A549 treated with AZD9567 at 1 μM for 4 hours (cell line): Measurements from ENCODE around the gene OR7D2. TPM values are rescaled to one million over a fixed set of nuclear protein-coding genes. Genes with fewer than 3 reads are reported as not detected.

Experiments
- total RNA-seq: library from RNA; stranded (reverse); fragments of 200-300 nt; extraction: Qiagen RNA extraction; gene quantifications from 5 replicates; pipeline ENCODE4 v1.2.3, GENCODE V29; 2022; ENCODE audit not compliant: insufficient read depth

OR7D2 gene
- total RNA-seq: not detected in 5 replicates

GRCh38 chr19:9178901-9179300, at the start of gene OR7D2:
OR7D2 (plus strand) TSS chr19:9178979; CDS start chr19:9185782, 6,803 bp downstream.

GRCh38 chr19:9140159-9140874, 38.5 kb upstream of the OR7D2 start, which contains the start of gene ZNF317:
ZNF317 (plus strand) TSS chr19:9140397; CDS start chr19:9156017, 15,620 bp downstream.

DNA sequence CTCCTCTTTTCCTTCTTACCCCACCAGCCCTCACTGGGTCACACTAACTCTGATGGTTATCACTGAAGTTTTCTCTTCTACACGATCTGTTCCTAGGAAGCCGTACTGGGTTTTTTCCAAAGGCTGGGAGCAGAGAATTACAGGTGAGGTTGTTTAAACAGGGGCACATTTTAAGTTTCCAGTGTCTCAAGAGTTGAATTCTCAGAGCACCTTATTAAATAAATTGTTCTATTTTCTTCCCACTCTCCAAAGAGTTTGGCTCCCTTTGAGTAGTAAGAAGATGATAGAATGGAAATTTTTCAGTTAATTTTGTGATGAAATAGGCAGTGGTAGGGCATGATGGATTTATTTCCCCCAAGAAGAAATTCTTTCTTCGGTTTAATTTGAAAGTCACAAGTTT, 40.7 kb downstream of the OR7D2 start, which contains the start of gene OR7D4:
Gene OR7D4, minus strand, starts transcription at position 101 of the 400 bp plus-strand sequence. CDS start 4,752 bp downstream, outside the sequence.

Other genes with a start within 250 kb of the OR7D2 start
- gene MUC16, start 168.6 kb upstream of the OR7D2 start, total RNA-seq: 0.01 to 0.18 TPM (median 0.03 TPM) in 4 of 5 replicates, not detected in the other
- gene OR1M1, start 91.9 kb upstream of the OR7D2 start, total RNA-seq: not detected in 5 replicates
- gene OR7G2, start 71.5 kb upstream of the OR7D2 start, total RNA-seq: not detected in 5 replicates
- not detected in 5 replicates for gene OR7G1, start 63.2 kb upstream of the OR7D2 start, total RNA-seq
- gene OR7G3, start 52.0 kb upstream of the OR7D2 start, total RNA-seq: not detected in 5 replicates
- gene ZNF317, start 38.6 kb upstream of the OR7D2 start, total RNA-seq: 15.9 to 19.9 TPM (median 18.5 TPM) in 5 replicates
- gene OR7D4, start 40.6 kb downstream of the OR7D2 start, total RNA-seq: not detected in 5 replicates
- gene OR7E24, start 72.0 kb downstream of the OR7D2 start, total RNA-seq: not detected in 5 replicates
- 0.82 to 1.7 TPM (median 1.2 TPM) in 5 replicates for gene ZNF699, start 130.9 kb downstream of the OR7D2 start, total RNA-seq
- 1.8 to 4.5 TPM (median 4.4 TPM) in 5 replicates for gene ZNF559, start 145.2 kb downstream of the OR7D2 start, total RNA-seq
- gene ZNF177, start 184.0 kb downstream of the OR7D2 start, total RNA-seq: 0.34 to 0.64 TPM (median 0.51 TPM) in 4 of 5 replicates, not detected in the other